ENCODE results near the gene FAM237B. TPM values are rescaled to one million over a fixed set of nuclear protein-coding genes. Genes with fewer than 3 reads are reported as not detected.

Gene FAM237B
- total and polyA plus RNA-seq, 4 donors: not detected

GRCh38 chr7:90303241-90303640, 17.9 kb downstream of the FAM237B start:
- H3K9me3 ChIP-seq (ENCODE audit: control insufficient read depth in 4 of 4, low read length in 3 of 4): no peaks in the 10 kb centered on the region
- H3K36me3 ChIP-seq (ENCODE audit: control insufficient read depth in 4 of 4, insufficient read depth in 3 of 4, low read depth in 1 of 4, low read length in 3 of 4): peaks cover 0 to 4% (median 0%) of the 10 kb centered on the region in 4 donors
- TF ChIP-seq HNF4A (conservative IDR thresholded peaks at IDR 0.05): no peak
- no peak for TF ChIP-seq ATF3 (IDR thresholded peaks at IDR 0.05)
- TF ChIP-seq YY1 (IDR thresholded peaks at IDR 0.05): no peak
- no peak for TF ChIP-seq FOXA1 (IDR thresholded peaks at IDR 0.05)
- no peak for TF ChIP-seq JUND (IDR thresholded peaks at IDR 0.05)
- TF ChIP-seq SP1 (IDR thresholded peaks at IDR 0.05): no peak
- no peak for TF ChIP-seq REST (IDR thresholded peaks at IDR 0.05)
- no peak for TF ChIP-seq MAX (IDR thresholded peaks at IDR 0.05)
- no peak for TF ChIP-seq RAD21 (IDR thresholded peaks at IDR 0.05)
- no peak for TF ChIP-seq ZBTB33 (IDR thresholded peaks at IDR 0.05)
- no peak for TF ChIP-seq CTCF (IDR thresholded peaks at IDR 0.05; ENCODE audit: low read depth, low read length, missing input control)
- no peak for TF ChIP-seq TAF1 (conservative IDR thresholded peaks at IDR 0.05)
- TF ChIP-seq GABPA (IDR thresholded peaks at IDR 0.05 in 1 of 2, conservative IDR thresholded peaks at IDR 0.05 in 1 of 2): no peak
- no peak for TF ChIP-seq RXRA (IDR thresholded peaks at IDR 0.05)
- no peak overlapping the region for H3K4me3 ChIP-seq (ENCODE audit: low read depth in 1 of 3, low read length in 3 of 3)
- DNase-seq (ENCODE audit: low spot score): no peak
- 88% methylated on average over 1 of the region's 1 CpG for WGBS
- H3K27ac ChIP-seq (ENCODE audit: low read depth in 1 of 2, low read length in 2 of 2): no peak overlapping the region
- no peaks in the 10 kb centered on the region for H3K4me1 ChIP-seq (ENCODE audit: control insufficient read depth in 4 of 4, insufficient read depth in 4 of 4, low read length in 3 of 4)
- H3K9ac ChIP-seq (ENCODE audit: low read depth in 1 of 2, low read length in 2 of 2): no peak overlapping the region
- no peaks in the 10 kb centered on the region for H3K27me3 ChIP-seq (ENCODE audit: control insufficient read depth in 4 of 4, insufficient read depth in 4 of 4, low read length in 3 of 4)

Data from liver (tissue), 9 donors.